Measurements from ENCODE around the gene VEGFB.

VEGFB gene

GRCh38 chr11:64220271-64220670, 14.1 kb upstream of the VEGFB start:
- no peak overlapping the region for H3K4me3 ChIP-seq (ENCODE audit: control insufficient read depth, low read depth, low read length)
- no peak for DNase-seq (ENCODE audit: low read depth)
- TF ChIP-seq CTCF (IDR thresholded peaks at IDR 0.05; ENCODE audit: control insufficient read depth, insufficient read depth, low read depth, low read length, missing control alignments): no peak

- no peak for TF ChIP-seq CTCF (IDR thresholded peaks at IDR 0.05; ENCODE audit: control insufficient read depth, insufficient read depth, low read depth, low read length, missing control alignments)
- H3K4me3 ChIP-seq (ENCODE audit: control insufficient read depth, low read depth, low read length): no peak overlapping the region
- DNase-seq (ENCODE audit: low read depth): no peak
Observed at GRCh38 chr11:64220798-64221197, 13.6 kb upstream of the VEGFB start.

GRCh38 chr11:64222651-64223000, 11.8 kb upstream of the VEGFB start:
- TF ChIP-seq CTCF (IDR thresholded peaks at IDR 0.05; ENCODE audit: control insufficient read depth, insufficient read depth, low read depth, low read length, missing control alignments): no peak
- no peak overlapping the region for H3K4me3 ChIP-seq (ENCODE audit: control insufficient read depth, low read depth, low read length)
- DNase-seq (ENCODE audit: low read depth): no peak

GRCh38 chr11:64223001-64223651, 11.3 kb upstream of the VEGFB start:
- no peak for DNase-seq (ENCODE audit: low read depth)
- H3K4me3 ChIP-seq (ENCODE audit: control insufficient read depth, low read depth, low read length): no peak overlapping the region
- TF ChIP-seq CTCF (IDR thresholded peaks at IDR 0.05; ENCODE audit: control insufficient read depth, insufficient read depth, low read depth, low read length, missing control alignments): no peak

- TF ChIP-seq CTCF (IDR thresholded peaks at IDR 0.05; ENCODE audit: control insufficient read depth, insufficient read depth, low read depth, low read length, missing control alignments): no peak
- no peak overlapping the region for H3K4me3 ChIP-seq (ENCODE audit: control insufficient read depth, low read depth, low read length)
- no peak for DNase-seq (ENCODE audit: low read depth)
Observed at GRCh38 chr11:64224151-64224890, 10.1 kb upstream of the VEGFB start.

- DNase-seq (ENCODE audit: low read depth): no peak
- TF ChIP-seq CTCF (IDR thresholded peaks at IDR 0.05; ENCODE audit: control insufficient read depth, insufficient read depth, low read depth, low read length, missing control alignments): no peak
- peak overlapping the region; percentile 87 for H3K4me3 ChIP-seq (ENCODE audit: control insufficient read depth, low read depth, low read length)
Observed at GRCh38 chr11:64224891-64225607, 9.3 kb upstream of the VEGFB start.

Data from AG09309 (cell line).